ENCODE measurements around the gene CACNB3.

Gene CACNB3

DNA sequence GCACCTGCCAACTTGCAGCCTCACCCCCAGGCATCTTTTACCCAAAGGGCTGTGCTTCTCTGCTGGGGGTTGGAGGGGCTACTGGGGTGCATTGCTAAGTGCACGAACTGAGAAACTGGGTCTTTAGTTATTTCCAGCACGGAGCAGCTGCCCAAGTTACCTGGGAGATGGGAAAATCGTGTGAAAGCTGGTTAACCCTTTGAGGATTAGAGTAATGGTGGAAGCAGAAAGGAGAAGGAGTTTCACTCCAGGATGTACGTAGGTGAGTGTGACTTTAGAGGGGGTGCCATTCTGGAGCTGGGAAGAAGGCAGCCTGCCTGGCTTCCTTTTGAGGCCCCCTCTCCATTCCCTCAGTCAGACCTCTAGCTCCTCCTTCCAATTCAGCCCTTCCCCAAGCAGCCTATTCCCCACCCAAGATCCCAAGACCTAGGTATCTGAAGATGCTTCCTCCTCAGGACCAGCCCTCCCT is 28.4 kb upstream of the CACNB3 start:
- no peaks in the 10 kb centered on the region for H3K36me3 ChIP-seq (ENCODE audit: control insufficient read depth, insufficient read depth, low read length)
- H3K4me1 ChIP-seq (ENCODE audit: control insufficient read depth, insufficient read depth, low read length), result peaks cover 14% of the 10 kb centered on the region
- peak overlapping the region; percentile 99 for H3K4me3 ChIP-seq (ENCODE audit: low read depth, low read length)
- peaks cover 11% of the 10 kb centered on the region for H3K27me3 ChIP-seq (ENCODE audit: control insufficient read depth, insufficient read depth, low read length)
- no peaks in the 10 kb centered on the region for H3K9me3 ChIP-seq (ENCODE audit: control insufficient read depth, insufficient read depth, low read depth, low read length)
- no peak overlapping the region for H3K9ac ChIP-seq (ENCODE audit: low read length)
- H3K27ac ChIP-seq (ENCODE audit: low read depth, low read length), result no peak overlapping the region

DNA sequence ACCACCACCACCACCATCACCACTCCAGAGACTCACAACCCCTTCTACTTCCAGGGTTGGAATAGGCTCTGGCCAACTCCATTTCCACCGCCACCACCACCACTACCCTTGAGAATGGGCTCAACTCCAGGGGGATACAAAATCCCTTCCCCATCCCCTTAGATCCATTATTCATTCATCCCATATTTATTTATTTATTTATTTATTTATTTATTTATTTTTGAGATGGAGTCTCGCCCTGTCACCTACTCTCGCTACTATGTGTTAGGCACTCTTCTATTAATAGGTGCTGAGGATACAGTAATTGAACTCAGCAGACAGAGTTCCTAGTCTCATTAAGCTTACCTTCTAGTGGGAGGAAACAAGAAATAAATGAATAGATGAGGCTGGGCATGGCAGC is 24.6 kb upstream of the CACNB3 start:
- peaks cover 12% of the 10 kb centered on the region for H3K4me1 ChIP-seq (ENCODE audit: control insufficient read depth, insufficient read depth, low read length)
- no peak overlapping the region for H3K9ac ChIP-seq (ENCODE audit: low read length)
- H3K36me3 ChIP-seq (ENCODE audit: control insufficient read depth, insufficient read depth, low read length), result no peaks in the 10 kb centered on the region
- no peak overlapping the region for H3K4me3 ChIP-seq (ENCODE audit: low read depth, low read length)
- no peaks in the 10 kb centered on the region for H3K27me3 ChIP-seq (ENCODE audit: control insufficient read depth, insufficient read depth, low read length)
- no peak overlapping the region for H3K27ac ChIP-seq (ENCODE audit: low read depth, low read length)
- H3K9me3 ChIP-seq (ENCODE audit: control insufficient read depth, insufficient read depth, low read depth, low read length), result no peaks in the 10 kb centered on the region

DNA sequence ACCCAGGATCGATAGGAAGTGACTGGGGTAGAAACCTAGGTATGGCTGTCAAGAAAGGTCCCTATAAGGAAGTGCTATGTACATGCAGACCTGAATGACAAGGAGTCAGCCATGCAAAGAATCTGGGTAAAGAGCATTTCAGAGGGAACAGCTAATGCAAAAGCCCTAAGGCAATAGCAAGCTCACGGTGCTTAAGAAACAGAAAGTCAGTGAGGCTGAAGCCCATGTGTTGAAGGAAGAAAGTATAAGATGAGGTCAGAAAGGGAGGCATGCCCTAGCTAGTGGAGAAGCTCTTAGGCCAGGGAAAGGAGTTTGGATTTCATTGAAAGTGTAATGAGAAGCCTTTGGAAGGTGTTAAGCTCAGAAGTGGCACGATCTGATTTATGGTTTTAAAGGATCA is 23.4 kb upstream of the CACNB3 start:
- Histone ChIP-seq H3K9me3 (ENCODE audit: control insufficient read depth, insufficient read depth, low read depth, low read length) (no peaks in the 10 kb centered on the region), H3K36me3 (ENCODE audit: control insufficient read depth, insufficient read depth, low read length) (no peaks in the 10 kb centered on the region), H3K27me3 (ENCODE audit: control insufficient read depth, insufficient read depth, low read length) (no peaks in the 10 kb centered on the region), H3K4me1 (ENCODE audit: control insufficient read depth, insufficient read depth, low read length) (peaks cover 11% of the 10 kb centered on the region), H3K9ac (ENCODE audit: low read length) (peak overlapping the region; percentile 43), H3K4me3 (ENCODE audit: low read depth, low read length) (no peak overlapping the region), H3K27ac (ENCODE audit: low read depth, low read length) (no peak overlapping the region)

DNA sequence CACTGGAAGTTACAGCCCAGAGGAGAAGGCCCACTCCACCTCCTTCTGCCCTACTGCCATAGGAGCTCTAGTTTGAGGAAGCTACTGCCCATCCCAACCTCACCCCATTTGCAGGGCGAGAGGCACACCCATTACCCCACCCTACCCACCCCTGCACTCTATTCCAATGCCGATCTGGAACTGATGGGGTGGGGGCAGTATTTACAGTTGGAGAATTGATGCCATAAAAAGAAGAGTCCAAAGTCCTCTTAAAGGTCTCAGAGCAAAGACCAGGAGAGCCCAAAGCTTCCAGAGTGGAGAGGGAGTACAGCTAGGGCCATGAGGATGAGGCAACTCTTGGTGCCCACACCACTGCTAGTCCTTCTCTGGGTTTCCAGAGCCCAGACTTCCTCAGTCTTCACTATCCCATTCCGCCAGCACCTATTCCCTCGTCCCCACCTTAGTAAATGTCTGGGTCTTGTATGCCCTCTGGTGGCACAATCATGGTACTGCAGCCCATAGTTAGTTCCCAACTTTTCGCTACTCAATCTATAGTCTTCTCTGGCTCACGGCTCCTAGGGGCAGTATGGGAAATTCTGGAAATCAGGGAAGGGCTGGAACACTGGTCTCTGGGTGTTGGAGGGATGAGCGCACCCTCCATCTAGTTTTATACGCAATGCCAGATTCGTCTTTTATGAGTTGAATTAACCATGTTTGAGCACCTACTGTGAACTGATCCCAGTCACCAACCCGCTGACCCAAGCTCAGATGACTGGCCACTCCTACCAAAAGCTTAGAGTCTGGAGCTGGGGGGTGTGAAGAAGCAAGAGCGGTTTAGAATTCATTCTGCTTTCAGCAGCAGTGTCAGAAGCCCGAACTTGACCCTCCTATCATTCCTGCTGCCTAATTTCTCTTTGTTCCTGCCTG is 22.5 kb upstream of the CACNB3 start:
- Histone ChIP-seq H3K27me3 (ENCODE audit: control insufficient read depth, insufficient read depth, low read length) (no peaks in the 10 kb centered on the region), H3K36me3 (ENCODE audit: control insufficient read depth, insufficient read depth, low read length) (no peaks in the 10 kb centered on the region), H3K4me3 (ENCODE audit: low read depth, low read length) (no peak overlapping the region), H3K9ac (ENCODE audit: low read length) (no peak overlapping the region), H3K27ac (ENCODE audit: low read depth, low read length) (no peak overlapping the region), H3K9me3 (ENCODE audit: control insufficient read depth, insufficient read depth, low read depth, low read length) (no peaks in the 10 kb centered on the region), H3K4me1 (ENCODE audit: control insufficient read depth, insufficient read depth, low read length) (peaks cover 6% of the 10 kb centered on the region)

DNA sequence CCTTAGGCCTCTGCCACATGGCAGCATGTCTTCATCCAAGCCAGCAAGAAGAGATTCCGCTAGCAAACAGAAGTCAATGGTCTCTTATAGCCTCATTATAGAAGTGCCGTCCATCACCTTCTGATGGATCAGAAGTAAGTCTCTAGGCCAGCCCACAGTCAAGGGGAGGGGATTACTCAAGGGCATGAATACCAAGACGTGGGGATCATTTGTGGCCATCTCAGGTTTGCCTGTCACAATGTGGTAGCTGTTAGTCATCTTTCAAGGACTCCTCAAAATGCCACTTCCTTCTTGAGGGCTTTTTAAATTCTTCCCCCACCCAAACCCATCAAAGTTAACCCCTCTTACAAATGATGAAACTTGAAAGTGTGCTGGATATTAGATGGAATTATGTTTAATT is 21.3 kb upstream of the CACNB3 start:
- Histone ChIP-seq H3K36me3 (ENCODE audit: control insufficient read depth, insufficient read depth, low read length) (no peaks in the 10 kb centered on the region), H3K9ac (ENCODE audit: low read length) (no peak overlapping the region)

DNA sequence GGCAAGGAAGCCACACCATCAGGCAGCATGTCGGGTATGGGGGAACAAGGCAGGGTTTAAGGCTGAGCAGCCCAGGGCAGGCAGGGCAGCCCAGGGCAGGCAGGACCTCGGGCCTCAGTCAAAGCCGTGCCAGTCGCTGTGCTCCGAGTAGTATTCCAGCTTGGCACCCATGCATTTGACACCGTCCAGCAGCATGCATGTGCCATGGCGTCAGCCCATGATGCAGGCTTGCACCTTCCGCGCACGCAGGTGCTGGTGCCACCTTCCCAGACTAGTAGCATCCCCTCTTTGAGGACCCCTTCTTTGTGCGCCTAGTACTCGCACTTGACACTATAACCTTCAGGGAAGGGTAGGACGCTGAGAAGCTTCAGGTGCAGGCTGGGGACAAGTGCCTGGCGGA is 17.8 kb upstream of the CACNB3 start:
- Histone ChIP-seq H3K27ac (ENCODE audit: low read depth, low read length) (no peak overlapping the region), H3K9me3 (ENCODE audit: control insufficient read depth, insufficient read depth, low read depth, low read length) (no peaks in the 10 kb centered on the region), H3K36me3 (ENCODE audit: control insufficient read depth, insufficient read depth, low read length) (no peaks in the 10 kb centered on the region), H3K4me3 (ENCODE audit: low read depth, low read length) (no peak overlapping the region), H3K27me3 (ENCODE audit: control insufficient read depth, insufficient read depth, low read length) (no peaks in the 10 kb centered on the region), H3K9ac (ENCODE audit: low read length) (no peak overlapping the region), H3K4me1 (ENCODE audit: control insufficient read depth, insufficient read depth, low read length) (no peaks in the 10 kb centered on the region)

More for the DNA sequence above, 21.3 kb upstream of the CACNB3 start:
- Histone ChIP-seq H3K4me1 (ENCODE audit: control insufficient read depth, insufficient read depth, low read length) (peaks cover 6% of the 10 kb centered on the region), H3K4me3 (ENCODE audit: low read depth, low read length) (no peak overlapping the region), H3K27ac (ENCODE audit: low read depth, low read length) (no peak overlapping the region), H3K27me3 (ENCODE audit: control insufficient read depth, insufficient read depth, low read length) (no peaks in the 10 kb centered on the region), H3K9me3 (ENCODE audit: control insufficient read depth, insufficient read depth, low read depth, low read length) (no peaks in the 10 kb centered on the region)

DNA sequence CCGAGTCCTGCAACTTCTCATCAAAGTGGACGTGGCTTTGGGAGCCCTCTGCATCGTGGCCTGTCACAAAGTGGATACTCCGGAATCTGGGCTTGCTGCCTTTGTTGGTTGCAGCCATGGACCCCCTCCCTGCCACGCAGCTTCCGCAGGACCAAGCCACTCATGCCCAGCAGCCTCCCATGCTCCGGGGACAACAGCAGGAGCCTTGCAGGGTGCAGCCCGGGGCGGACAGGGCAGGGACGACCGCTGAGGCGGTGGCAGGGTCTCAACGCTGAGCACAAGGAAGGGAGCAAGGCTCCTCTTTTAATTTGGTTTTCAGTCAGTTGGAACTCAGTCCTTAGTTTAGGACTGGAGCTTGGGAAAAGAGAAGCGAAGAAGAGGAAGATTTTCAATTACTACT is 17.3 kb upstream of the CACNB3 start:
- H3K4me3 ChIP-seq (ENCODE audit: low read depth, low read length), result no peak overlapping the region
- no peaks in the 10 kb centered on the region for H3K4me1 ChIP-seq (ENCODE audit: control insufficient read depth, insufficient read depth, low read length)

DNA sequence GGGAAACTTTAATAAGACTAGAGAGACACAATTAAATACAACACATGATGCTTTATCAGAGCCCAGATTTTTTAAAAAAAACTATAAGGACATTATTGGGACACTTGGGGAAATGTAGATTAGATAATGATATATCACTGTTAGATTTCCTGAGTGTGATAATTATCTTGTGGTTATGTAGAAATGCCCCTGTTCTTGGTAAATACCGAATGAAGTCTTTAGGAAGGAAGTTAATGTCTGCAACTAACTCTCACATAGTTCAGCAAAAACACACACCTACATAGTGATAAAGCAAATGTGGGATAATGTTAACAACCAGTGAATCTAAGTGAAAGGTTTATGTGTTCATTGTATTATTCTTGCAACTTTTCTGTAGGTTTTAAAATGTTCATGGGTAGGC is 14.6 kb upstream of the CACNB3 start:
- Histone ChIP-seq H3K36me3 (ENCODE audit: control insufficient read depth, insufficient read depth, low read length) (no peaks in the 10 kb centered on the region), H3K4me1 (ENCODE audit: control insufficient read depth, insufficient read depth, low read length) (no peaks in the 10 kb centered on the region), H3K9me3 (ENCODE audit: control insufficient read depth, insufficient read depth, low read depth, low read length) (no peaks in the 10 kb centered on the region), H3K27ac (ENCODE audit: low read depth, low read length) (no peak overlapping the region), H3K27me3 (ENCODE audit: control insufficient read depth, insufficient read depth, low read length) (no peaks in the 10 kb centered on the region), H3K4me3 (ENCODE audit: low read depth, low read length) (no peak overlapping the region), H3K9ac (ENCODE audit: low read length) (no peak overlapping the region)

More for the DNA sequence above, 17.3 kb upstream of the CACNB3 start:
- no peaks in the 10 kb centered on the region for H3K9me3 ChIP-seq (ENCODE audit: control insufficient read depth, insufficient read depth, low read depth, low read length)
- no peak overlapping the region for H3K9ac ChIP-seq (ENCODE audit: low read length)
- no peaks in the 10 kb centered on the region for H3K36me3 ChIP-seq (ENCODE audit: control insufficient read depth, insufficient read depth, low read length)
- no peak overlapping the region for H3K27ac ChIP-seq (ENCODE audit: low read depth, low read length)
- no peaks in the 10 kb centered on the region for H3K27me3 ChIP-seq (ENCODE audit: control insufficient read depth, insufficient read depth, low read length)

DNA sequence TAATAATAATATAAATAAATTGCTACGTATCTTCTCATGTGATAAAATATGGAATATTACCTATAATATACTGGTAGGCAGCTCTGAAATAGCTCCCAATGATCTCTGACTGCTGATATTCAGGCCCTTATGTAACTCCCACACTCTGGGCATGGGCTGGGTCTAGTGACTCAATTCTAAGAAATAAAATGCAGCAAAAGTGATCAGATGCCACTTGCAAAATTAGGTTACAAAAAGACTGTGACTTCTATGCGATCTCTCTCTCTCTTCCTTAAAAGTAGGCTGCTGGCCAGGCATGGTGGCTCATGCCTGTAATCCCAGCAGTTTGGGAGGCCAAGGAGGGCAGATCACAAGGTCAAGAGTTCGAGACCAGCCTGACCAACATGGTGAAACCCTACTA is 10.3 kb upstream of the CACNB3 start:
- H3K27ac ChIP-seq (ENCODE audit: low read depth, low read length), result no peak overlapping the region
- peaks cover 18% of the 10 kb centered on the region; the same call in 1 of the 2 replicates for H3K27me3 ChIP-seq (ENCODE audit: control insufficient read depth, insufficient read depth, low read length)
- no peak overlapping the region for H3K4me3 ChIP-seq (ENCODE audit: low read depth, low read length)
- no peaks in the 10 kb centered on the region for H3K9me3 ChIP-seq (ENCODE audit: control insufficient read depth, insufficient read depth, low read depth, low read length)
- peaks cover 24% of the 10 kb centered on the region for H3K4me1 ChIP-seq (ENCODE audit: control insufficient read depth, insufficient read depth, low read length)
- H3K9ac ChIP-seq (ENCODE audit: low read length), result no peak overlapping the region
- no peaks in the 10 kb centered on the region for H3K36me3 ChIP-seq (ENCODE audit: control insufficient read depth, insufficient read depth, low read length)

DNA sequence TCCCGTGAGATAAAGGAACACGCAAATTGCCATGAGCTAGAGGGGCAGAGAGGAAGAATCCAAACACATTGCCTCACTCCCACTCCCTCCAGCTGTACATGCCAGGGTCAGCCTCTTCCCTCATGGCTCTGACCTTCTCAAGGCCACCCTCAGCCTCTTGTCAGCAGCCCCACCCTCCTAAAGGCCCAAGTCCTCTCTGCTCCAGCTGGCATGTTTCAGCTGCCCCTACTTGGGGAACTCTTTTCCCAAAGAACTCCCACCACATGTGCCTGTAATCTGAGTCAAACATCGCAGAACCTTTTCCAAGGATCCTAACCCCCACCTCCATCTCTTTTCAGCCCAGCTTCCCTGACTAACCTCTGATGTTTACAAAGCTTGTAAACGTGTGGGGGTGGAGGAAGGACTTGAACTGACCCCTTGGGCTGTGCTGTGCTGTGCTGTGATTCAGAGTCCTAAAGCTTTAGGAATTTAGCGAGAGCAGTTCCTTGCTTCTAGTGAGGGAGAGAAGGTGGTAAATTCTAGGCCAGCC is 7.3 kb upstream of the CACNB3 start:
- H3K27ac ChIP-seq (ENCODE audit: low read depth, low read length), result no peak overlapping the region
- H3K27me3 ChIP-seq (ENCODE audit: control insufficient read depth, insufficient read depth, low read length), result peaks cover 22% of the 10 kb centered on the region
- no peaks in the 10 kb centered on the region for H3K9me3 ChIP-seq (ENCODE audit: control insufficient read depth, insufficient read depth, low read depth, low read length)
- no peak overlapping the region for H3K9ac ChIP-seq (ENCODE audit: low read length)
- H3K36me3 ChIP-seq (ENCODE audit: control insufficient read depth, insufficient read depth, low read length), result no peaks in the 10 kb centered on the region
- peaks cover 27% of the 10 kb centered on the region for H3K4me1 ChIP-seq (ENCODE audit: control insufficient read depth, insufficient read depth, low read length)
- H3K4me3 ChIP-seq (ENCODE audit: low read depth, low read length), result no peak overlapping the region

DNA sequence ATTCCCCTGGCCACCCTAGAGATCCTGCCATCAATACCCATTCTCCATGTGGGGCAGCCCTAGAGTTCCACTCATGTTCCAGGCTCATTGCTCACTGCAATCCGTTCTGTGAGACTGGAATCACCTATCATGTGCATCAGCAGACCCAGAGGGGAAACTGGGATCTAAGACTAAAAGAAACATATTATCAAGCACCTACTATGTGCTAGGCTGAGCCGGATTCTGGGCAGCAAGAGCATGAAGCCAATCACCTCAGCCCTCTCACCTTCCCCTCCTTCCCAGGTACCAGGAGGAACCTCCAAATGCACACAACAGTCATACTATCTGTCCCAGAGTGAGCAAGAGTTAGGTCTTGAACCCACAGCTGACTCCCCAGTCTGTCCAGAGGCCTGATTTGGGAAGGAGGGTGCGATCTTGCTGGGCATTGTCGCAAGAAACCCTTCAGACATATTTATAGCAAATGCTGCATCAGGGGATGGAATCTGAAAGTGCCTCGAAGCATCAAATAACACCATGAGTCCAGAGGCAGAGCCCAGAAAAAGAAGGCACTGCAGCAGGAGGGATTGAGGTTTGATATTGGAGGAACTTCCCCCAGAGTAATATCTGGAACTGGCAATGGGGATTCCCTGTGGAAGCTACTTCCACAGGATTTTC is 6.7 kb upstream of the CACNB3 start:
- no peaks in the 10 kb centered on the region for H3K9me3 ChIP-seq (ENCODE audit: control insufficient read depth, insufficient read depth, low read depth, low read length)
- peaks cover 32% of the 10 kb centered on the region for H3K4me1 ChIP-seq (ENCODE audit: control insufficient read depth, insufficient read depth, low read length)
- no peak overlapping the region for H3K4me3 ChIP-seq (ENCODE audit: low read depth, low read length)
- H3K27ac ChIP-seq (ENCODE audit: low read depth, low read length), result no peak overlapping the region
- H3K27me3 ChIP-seq (ENCODE audit: control insufficient read depth, insufficient read depth, low read length), result peaks cover 28% of the 10 kb centered on the region
- H3K9ac ChIP-seq (ENCODE audit: low read length), result no peak overlapping the region
- H3K36me3 ChIP-seq (ENCODE audit: control insufficient read depth, insufficient read depth, low read length), result no peaks in the 10 kb centered on the region
